Hematopoietic multipotent progenitor cell (in vitro differentiated cells): Measurements from ENCODE around the gene MTHFD1. TPM values are rescaled to one million over a fixed set of nuclear protein-coding genes. Genes with fewer than 3 reads are reported as not detected.

Source experiments
- DNase-seq, 3 donors: peaks; one replicate each; pipeline ENCODE4 v3.0.0-alpha.2; 2011 to 2015; ENCODE audit warnings: low read depth in 2 of 3, low spot score in 2 of 3
- total RNA-seq: library from RNA; depleted of rRNA; stranded (reverse); fragments of >200 nt; gene quantifications from one replicate; pipeline ENCODE4 v1.2.3, GENCODE V29; 2012

Gene MTHFD1
- total RNA-seq, 1 donor, result 34.7 TPM

GRCh38 chr14:64405295-64405694, 17.1 kb downstream of the MTHFD1 start:
- no peak for DNase-seq

GRCh38 chr14:64407329-64407728, 19.2 kb downstream of the MTHFD1 start:
- DNase-seq, result no peak

- no peak for DNase-seq
These were observed 21.2 kb downstream of the MTHFD1 start for GRCh38 chr14:64409126-64409920.

- DNase-seq, result no peak
These were observed 22.1 kb downstream of the MTHFD1 start for GRCh38 chr14:64410084-64410774.

- no peak for DNase-seq
These were observed 22.8 kb downstream of the MTHFD1 start for GRCh38 chr14:64411001-64411400.

- no peak for DNase-seq
These were observed 24.1 kb downstream of the MTHFD1 start for GRCh38 chr14:64412237-64412636.

GRCh38 chr14:64416348-64416932, 28.3 kb downstream of the MTHFD1 start:
- DNase-seq, result no peak

GRCh38 chr14:64417055-64417770, 29.1 kb downstream of the MTHFD1 start:
- no peak for DNase-seq

GRCh38 chr14:64417771-64418125, 29.6 kb downstream of the MTHFD1 start:
- no peak for DNase-seq

- no peak for DNase-seq
These were observed 30.9 kb downstream of the MTHFD1 start for GRCh38 chr14:64419003-64419402.

GRCh38 chr14:64421166-64421565, 33.0 kb downstream of the MTHFD1 start:
- DNase-seq, result no peak

- DNase-seq, result no peak
These were observed 33.9 kb downstream of the MTHFD1 start for GRCh38 chr14:64422005-64422404.

- no peak for DNase-seq
These were observed 34.6 kb downstream of the MTHFD1 start for GRCh38 chr14:64422756-64423155.

- DNase-seq, result no peak
These were observed 35.8 kb downstream of the MTHFD1 start for GRCh38 chr14:64423987-64424386.

- DNase-seq, result no peak
These were observed 46.4 kb downstream of the MTHFD1 start for GRCh38 chr14:64434528-64434927.

- DNase-seq, result no peak
These were observed 50.2 kb downstream of the MTHFD1 start for GRCh38 chr14:64438181-64438841.

GRCh38 chr14:64439141-64439540, 51.0 kb downstream of the MTHFD1 start:
- DNase-seq, result no peak

- no peak for DNase-seq
These were observed 52.3 kb downstream of the MTHFD1 start for GRCh38 chr14:64440494-64440893.

GRCh38 chr14:64442300-64442988, 54.3 kb downstream of the MTHFD1 start:
- DNase-seq, result no peak

GRCh38 chr14:64444140-64444539, 56.0 kb downstream of the MTHFD1 start:
- no peak for DNase-seq
